SK-N-SH treated with all-trans-retinoic acid at 6 μM for 48 hours (cell line): Measurements from ENCODE around the gene PLXNC1.

Experiments used
- ATAC-seq: fragments of 200-7000 bp; cut with Tn5 transposase; 3 replicates; pipeline ENCODE4 v1.9.1; 2020; ENCODE audit warnings: mild to moderate bottlenecking, moderate library complexity
- BACH2 ChIP-seq: fragments of 250-450 bp; sonication (Bioruptor Pico); IDR thresholded peaks from 2 replicates; pipeline ENCODE4 v1.9.0; 2021; ENCODE audit warnings: mild to moderate bottlenecking, borderline replicate concordance
- CREB5 ChIP-seq: fragments of 250-450 bp; sonication (Bioruptor Pico); IDR thresholded peaks from 2 replicates; pipeline ENCODE4 v1.5.1; 2020; ENCODE audit warnings: low read depth, mild to moderate bottlenecking, moderate library complexity
- CSDC2 ChIP-seq: fragments of 250-450 bp; sonication (Bioruptor Pico); IDR thresholded peaks from 2 replicates; pipeline ENCODE4 v1.5.0; 2020; ENCODE audit warnings: mild to moderate bottlenecking, moderate library complexity
- CSRNP3 ChIP-seq: fragments of 250-450 bp; sonication (Bioruptor Pico); IDR thresholded peaks from 2 replicates; pipeline ENCODE4 v1.5.1; 2021; ENCODE audit warnings: mild to moderate bottlenecking, moderate library complexity
- ESRRG ChIP-seq: fragments of 250-450 bp; sonication (Bioruptor Pico); IDR thresholded peaks from 2 replicates; pipeline ENCODE4 v1.6.1; 2021; ENCODE audit warnings: mild to moderate bottlenecking
- GLIS3 ChIP-seq: fragments of 250-450 bp; sonication (Bioruptor Pico); IDR thresholded peaks from 2 replicates; pipeline ENCODE4 v1.5.0; 2020; ENCODE audit warnings: mild to moderate bottlenecking, moderate library complexity
- OSR1 ChIP-seq: fragments of 250-450 bp; sonication (Bioruptor Pico); IDR thresholded peaks from 2 replicates; pipeline ENCODE4 v1.8.0; 2022; ENCODE audit warnings: moderate library complexity, mild to moderate bottlenecking, inconsistent platforms
- PPARA ChIP-seq: fragments of 250-450 bp; sonication (Bioruptor Pico); IDR thresholded peaks from 2 replicates; pipeline ENCODE4 v1.5.0; 2020; ENCODE audit warnings: mild to moderate bottlenecking, borderline replicate concordance
- RARB ChIP-seq: fragments of 250-450 bp; sonication (Bioruptor Pico); IDR thresholded peaks from 2 replicates; pipeline ENCODE4 v1.8.0; 2021; ENCODE audit warnings: mild to moderate bottlenecking, moderate library complexity
- SNAI2 ChIP-seq: fragments of 250-450 bp; sonication (Bioruptor Pico); IDR thresholded peaks from 2 replicates; pipeline ENCODE4 v1.5.0; 2020; ENCODE audit warnings: mild to moderate bottlenecking, moderate library complexity
- TCF4 ChIP-seq: fragments of 250-450 bp; sonication (Bioruptor Pico); IDR thresholded peaks from 2 replicates; pipeline ENCODE4 v1.8.0; 2021; ENCODE audit warnings: mild to moderate bottlenecking, moderate library complexity, borderline replicate concordance
- ZC3H10 ChIP-seq: fragments of 250-450 bp; sonication (Bioruptor Pico); IDR thresholded peaks from 2 replicates; pipeline ENCODE4 v1.5.1; 2021; ENCODE audit warnings: mild to moderate bottlenecking, moderate library complexity
- ZFP3 ChIP-seq: fragments of 250-450 bp; sonication (Bioruptor Pico); IDR thresholded peaks from 2 replicates; pipeline ENCODE4 v1.5.0; 2020; ENCODE audit warnings: mild to moderate bottlenecking, moderate library complexity
- ZFP30 ChIP-seq: fragments of 450-650 bp; formaldehyde crosslinking; IDR thresholded peaks from 2 replicates; pipeline ENCODE4 v1.5.0; 2022; ENCODE audit warnings: mild to moderate bottlenecking, moderate library complexity
- ZNF565 ChIP-seq: fragments of 450-650 bp; formaldehyde crosslinking; conservative IDR thresholded peaks from 2 replicates; pipeline ENCODE4 v1.5.0; 2020; ENCODE audit warnings: low read depth, mild to moderate bottlenecking, moderate library complexity
- ZNF70 ChIP-seq: fragments of 450-650 bp; formaldehyde crosslinking; IDR thresholded peaks from 2 replicates; pipeline ENCODE4 v1.5.0; 2020; ENCODE audit warnings: mild to moderate bottlenecking, moderate library complexity
- ZNF8 ChIP-seq: fragments of 450-650 bp; formaldehyde crosslinking; IDR thresholded peaks from 2 replicates; pipeline ENCODE4 v1.5.0; 2020; ENCODE audit warnings: mild to moderate bottlenecking, moderate library complexity
- TF ChIP-seq, protein P1 (sequence below): fragments of 250-450 bp; sonication (Bioruptor Pico); IDR thresholded peaks from 2 replicates; pipeline ENCODE4 v1.5.0; 2020; ENCODE audit warnings: mild to moderate bottlenecking, moderate library complexity
- TF ChIP-seq, protein P2 (sequence below): fragments of 250-450 bp; sonication (Bioruptor Pico); IDR thresholded peaks from 2 replicates; pipeline ENCODE4 v1.8.0; 2021; ENCODE audit warnings: low read depth, mild to moderate bottlenecking, moderate library complexity, borderline replicate concordance
- TF ChIP-seq, protein P3 (sequence below): fragments of 250-450 bp; sonication (Bioruptor Pico); IDR thresholded peaks from 2 replicates; pipeline ENCODE4 v1.8.0; 2020; ENCODE audit warnings: mild to moderate bottlenecking, moderate library complexity, borderline replicate concordance

PLXNC1 gene

DNA sequence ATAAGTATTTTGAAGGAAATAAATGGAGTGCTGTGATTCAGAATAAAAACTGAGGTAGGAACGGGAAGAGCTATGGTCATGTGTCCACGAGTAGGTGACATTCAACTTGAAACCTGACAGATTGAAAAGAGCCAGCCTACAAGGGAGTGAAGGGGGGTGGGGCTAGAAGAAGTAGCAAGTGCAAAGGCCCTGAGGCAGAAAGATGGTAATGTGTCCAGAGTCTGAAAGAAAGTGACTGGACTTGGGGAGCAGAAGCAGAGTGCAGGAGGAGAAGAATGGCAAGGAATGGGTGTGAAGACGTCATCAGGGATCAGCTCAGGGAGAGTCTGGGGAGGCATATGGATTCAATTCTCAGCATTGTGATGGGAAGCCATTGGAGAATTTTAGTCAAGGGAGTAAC lies 13.7 kb downstream of the PLXNC1 start:
- ATAC-seq, result no peak
- no peak for TF ChIP-seq RARB (CRISPR knock-in tag)
- TF ChIP-seq, all 23 proteins: peak for 0

- no peak for TF ChIP-seq ESRRG (CRISPR knock-in tag)
- TF ChIP-seq ZFP3 (CRISPR knock-in tag), result no peak
- no peak for TF ChIP-seq SNAI2 (CRISPR knock-in tag)
- no peak for TF ChIP-seq ZC3H10 (CRISPR knock-in tag)
- TF ChIP-seq ZNF70 (CRISPR knock-in tag), result no peak
- TF ChIP-seq RARB (CRISPR knock-in tag), result no peak
- TF ChIP-seq, protein P1, sequence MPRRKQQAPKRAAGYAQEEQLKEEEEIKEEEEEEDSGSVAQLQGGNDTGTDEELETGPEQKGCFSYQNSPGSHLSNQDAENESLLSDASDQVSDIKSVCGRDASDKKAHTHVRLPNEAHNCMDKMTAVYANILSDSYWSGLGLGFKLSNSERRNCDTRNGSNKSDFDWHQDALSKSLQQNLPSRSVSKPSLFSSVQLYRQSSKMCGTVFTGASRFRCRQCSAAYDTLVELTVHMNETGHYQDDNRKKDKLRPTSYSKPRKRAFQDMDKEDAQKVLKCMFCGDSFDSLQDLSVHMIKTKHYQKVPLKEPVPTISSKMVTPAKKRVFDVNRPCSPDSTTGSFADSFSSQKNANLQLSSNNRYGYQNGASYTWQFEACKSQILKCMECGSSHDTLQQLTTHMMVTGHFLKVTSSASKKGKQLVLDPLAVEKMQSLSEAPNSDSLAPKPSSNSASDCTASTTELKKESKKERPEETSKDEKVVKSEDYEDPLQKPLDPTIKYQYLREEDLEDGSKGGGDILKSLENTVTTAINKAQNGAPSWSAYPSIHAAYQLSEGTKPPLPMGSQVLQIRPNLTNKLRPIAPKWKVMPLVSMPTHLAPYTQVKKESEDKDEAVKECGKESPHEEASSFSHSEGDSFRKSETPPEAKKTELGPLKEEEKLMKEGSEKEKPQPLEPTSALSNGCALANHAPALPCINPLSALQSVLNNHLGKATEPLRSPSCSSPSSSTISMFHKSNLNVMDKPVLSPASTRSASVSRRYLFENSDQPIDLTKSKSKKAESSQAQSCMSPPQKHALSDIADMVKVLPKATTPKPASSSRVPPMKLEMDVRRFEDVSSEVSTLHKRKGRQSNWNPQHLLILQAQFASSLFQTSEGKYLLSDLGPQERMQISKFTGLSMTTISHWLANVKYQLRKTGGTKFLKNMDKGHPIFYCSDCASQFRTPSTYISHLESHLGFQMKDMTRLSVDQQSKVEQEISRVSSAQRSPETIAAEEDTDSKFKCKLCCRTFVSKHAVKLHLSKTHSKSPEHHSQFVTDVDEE (CRISPR knock-in tag), result no peak
- no peak for TF ChIP-seq ZNF565 (CRISPR knock-in tag)
- ATAC-seq, result no peak
Measured at GRCh38 chr12:94163850-94164249, 15.5 kb downstream of the PLXNC1 start.

DNA sequence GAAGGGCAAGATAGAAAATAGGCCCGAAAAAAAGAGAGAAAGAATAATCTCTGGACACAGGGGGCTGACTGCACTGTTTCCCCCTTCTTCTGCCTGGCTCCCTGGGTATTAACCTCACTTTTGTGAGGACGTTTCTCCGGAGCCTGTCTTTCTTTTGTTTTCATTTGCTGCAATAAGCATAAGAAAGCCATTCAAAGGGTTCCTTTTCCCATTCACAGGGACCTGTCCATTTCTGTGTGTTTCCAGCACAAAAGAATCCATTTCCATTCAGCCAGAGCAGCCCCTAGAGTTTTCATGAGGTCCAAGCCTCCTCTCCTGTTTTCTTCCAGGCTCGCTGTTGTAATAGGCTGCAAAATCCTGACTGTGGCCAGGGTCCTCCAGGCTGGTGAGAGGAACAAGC lies 16.8 kb downstream of the PLXNC1 start:
- ATAC-seq, result no peak
- no peak for TF ChIP-seq TCF4 (CRISPR knock-in tag)
- TF ChIP-seq, protein P2, sequence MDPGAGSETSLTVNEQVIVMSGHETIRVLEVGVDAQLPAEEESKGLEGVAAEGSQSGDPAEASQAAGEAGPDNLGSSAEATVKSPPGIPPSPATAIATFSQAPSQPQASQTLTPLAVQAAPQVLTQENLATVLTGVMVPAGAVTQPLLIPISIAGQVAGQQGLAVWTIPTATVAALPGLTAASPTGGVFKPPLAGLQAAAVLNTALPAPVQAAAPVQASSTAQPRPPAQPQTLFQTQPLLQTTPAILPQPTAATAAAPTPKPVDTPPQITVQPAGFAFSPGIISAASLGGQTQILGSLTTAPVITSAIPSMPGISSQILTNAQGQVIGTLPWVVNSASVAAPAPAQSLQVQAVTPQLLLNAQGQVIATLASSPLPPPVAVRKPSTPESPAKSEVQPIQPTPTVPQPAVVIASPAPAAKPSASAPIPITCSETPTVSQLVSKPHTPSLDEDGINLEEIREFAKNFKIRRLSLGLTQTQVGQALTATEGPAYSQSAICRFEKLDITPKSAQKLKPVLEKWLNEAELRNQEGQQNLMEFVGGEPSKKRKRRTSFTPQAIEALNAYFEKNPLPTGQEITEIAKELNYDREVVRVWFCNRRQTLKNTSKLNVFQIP, result no peak
- TF ChIP-seq BACH2 (CRISPR knock-in tag), result no peak
- TF ChIP-seq, protein P1 (CRISPR knock-in tag), result no peak
- TF ChIP-seq CREB5 (CRISPR knock-in tag), result no peak
- TF ChIP-seq ZNF8, result no peak
- no peak for TF ChIP-seq PPARA (CRISPR knock-in tag)
- TF ChIP-seq ZFP3 (CRISPR knock-in tag), result no peak
- no peak for TF ChIP-seq ZNF70 (CRISPR knock-in tag)
- TF ChIP-seq CSRNP3 (CRISPR knock-in tag), result no peak
- no peak for TF ChIP-seq ESRRG (CRISPR knock-in tag)
- TF ChIP-seq CSDC2 (CRISPR knock-in tag), result no peak
- no peak for TF ChIP-seq GLIS3
- TF ChIP-seq, protein P3, sequence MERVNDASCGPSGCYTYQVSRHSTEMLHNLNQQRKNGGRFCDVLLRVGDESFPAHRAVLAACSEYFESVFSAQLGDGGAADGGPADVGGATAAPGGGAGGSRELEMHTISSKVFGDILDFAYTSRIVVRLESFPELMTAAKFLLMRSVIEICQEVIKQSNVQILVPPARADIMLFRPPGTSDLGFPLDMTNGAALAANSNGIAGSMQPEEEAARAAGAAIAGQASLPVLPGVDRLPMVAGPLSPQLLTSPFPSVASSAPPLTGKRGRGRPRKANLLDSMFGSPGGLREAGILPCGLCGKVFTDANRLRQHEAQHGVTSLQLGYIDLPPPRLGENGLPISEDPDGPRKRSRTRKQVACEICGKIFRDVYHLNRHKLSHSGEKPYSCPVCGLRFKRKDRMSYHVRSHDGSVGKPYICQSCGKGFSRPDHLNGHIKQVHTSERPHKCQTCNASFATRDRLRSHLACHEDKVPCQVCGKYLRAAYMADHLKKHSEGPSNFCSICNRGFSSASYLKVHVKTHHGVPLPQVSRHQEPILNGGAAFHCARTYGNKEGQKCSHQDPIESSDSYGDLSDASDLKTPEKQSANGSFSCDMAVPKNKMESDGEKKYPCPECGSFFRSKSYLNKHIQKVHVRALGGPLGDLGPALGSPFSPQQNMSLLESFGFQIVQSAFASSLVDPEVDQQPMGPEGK (CRISPR knock-in tag), result no peak
- no peak for TF ChIP-seq ZNF565 (CRISPR knock-in tag)
- TF ChIP-seq SNAI2 (CRISPR knock-in tag), result no peak
- TF ChIP-seq OSR1 (CRISPR knock-in tag), result no peak
- no peak for TF ChIP-seq ZC3H10 (CRISPR knock-in tag)
- TF ChIP-seq ZFP30, result no peak
- no peak for TF ChIP-seq RARB (CRISPR knock-in tag)
